HepG2 (cell line): ENCODE measurements around the gene HSF4. TPM values are rescaled to one million over a fixed set of nuclear protein-coding genes. Genes with fewer than 3 reads are reported as not detected.
A peak's percentile ranks its signal among the peaks of the same experiment; 100 is the strongest.

Source experiments
- CENPX ChIP-seq: sonication (generic); formaldehyde crosslinking; IDR thresholded peaks from 2 replicates; pipeline ENCODE4 v1.9.0; 2021; ENCODE audit warnings: mild to moderate bottlenecking, missing genetic modification reagents, moderate library complexity
- EED ChIP-seq: sonication (generic); formaldehyde crosslinking; IDR thresholded peaks from 2 replicates; pipeline ENCODE4 v1.5.0; 2020; ENCODE audit warnings: mild to moderate bottlenecking, missing genetic modification reagents
- FOXM1 ChIP-seq: sonication (generic); formaldehyde crosslinking; IDR thresholded peaks from 2 replicates; pipeline ENCODE4 v1.5.0; 2020; ENCODE audit warnings: missing genetic modification reagents
- KLF12 ChIP-seq: sonication (generic); formaldehyde crosslinking; IDR thresholded peaks from 2 replicates; pipeline ENCODE4 v1.4.0; 2020; ENCODE audit warnings: missing genetic modification reagents, borderline replicate concordance
- LCORL ChIP-seq, 2 experiments: fragments of 450-650 bp in 1 of 2; sonication (generic) in 1 of 2; formaldehyde crosslinking in 1 of 2; IDR thresholded peaks; 2 replicates each; pipeline versions ENCODE4 v1.5.0 to v1.6.1; 2017 to 2020; ENCODE audit warnings: antibody characterized with exemption in 1 of 2, missing genetic modification reagents in 1 of 2
- MAFF ChIP-seq: IDR thresholded peaks from 2 replicates; pipeline ENCODE4 v1.6.1; 2011; ENCODE audit warnings: low read depth, low read length, improper control_type of control experiment
- MZF1 ChIP-seq: sonication (generic); formaldehyde crosslinking; IDR thresholded peaks from 2 replicates; pipeline ENCODE4 v1.8.1; 2023; ENCODE audit warnings: mild to moderate bottlenecking, missing genetic modification reagents, borderline replicate concordance
- THAP9 ChIP-seq: sonication (generic); formaldehyde crosslinking; IDR thresholded peaks from 2 replicates; pipeline ENCODE4; 2020; ENCODE audit warnings: missing genetic modification reagents, mild to moderate bottlenecking, borderline replicate concordance
- ZBTB1 ChIP-seq: sonication (generic); formaldehyde crosslinking; IDR thresholded peaks from 2 replicates; pipeline ENCODE4 v1.4.0; 2020; ENCODE audit warnings: missing genetic modification reagents, borderline replicate concordance
- ZNF121 ChIP-seq: sonication (generic); formaldehyde crosslinking; IDR thresholded peaks from 2 replicates; pipeline ENCODE4 v1.5.0; 2020; ENCODE audit warnings: mild to moderate bottlenecking, missing genetic modification reagents
- ZNF17 ChIP-seq: sonication (generic); formaldehyde crosslinking; IDR thresholded peaks from 2 replicates; pipeline ENCODE4 v1.5.0; 2020; ENCODE audit warnings: mild to moderate bottlenecking, missing genetic modification reagents
- ZNF263 ChIP-seq: sonication (generic); formaldehyde crosslinking; IDR thresholded peaks from 2 replicates; pipeline ENCODE4 v1.4.0; 2020; ENCODE audit warnings: missing genetic modification reagents
- ZNF597 ChIP-seq: sonication (generic); formaldehyde crosslinking; IDR thresholded peaks from 2 replicates; pipeline ENCODE4 v1.5.0; 2020; ENCODE audit warnings: missing genetic modification reagents
- ZNF781 ChIP-seq: sonication (generic); formaldehyde crosslinking; IDR thresholded peaks from 2 replicates; pipeline ENCODE4 v1.5.1; 2020; ENCODE audit warnings: borderline replicate concordance, mild to moderate bottlenecking, missing genetic modification reagents; ENCODE audit errors: not compliant biosample characterization
- ZSCAN30 ChIP-seq: sonication (generic); formaldehyde crosslinking; IDR thresholded peaks from 2 replicates; pipeline ENCODE4 v1.5.0; 2020; ENCODE audit warnings: mild to moderate bottlenecking, missing genetic modification reagents
- polyA plus RNA-seq, 8 experiments: library from polyadenylated mRNA; depleted of rRNA in 3 of 8; stranded (reverse) in 7 of 8; unstranded in 1 of 8; fragments of >200 nt; fragmentation: Illumina TruSeq in 4 of 8; extraction: Trizol in 4 of 8; gene quantifications; 2 replicates each; pipeline versions ENCODE4 v1.2.1 to v1.2.3, GENCODE V29; 2011 to 2016; ENCODE audit warnings: low read depth in 4 of 8, missing spikeins in 1 of 8, mixed read lengths in 1 of 8; ENCODE audit not compliant: insufficient read depth in 1 of 8
- total RNA-seq, 5 experiments: library from RNA; depleted of rRNA; stranded (reverse); fragments of >200 nt; fragmentation: Illumina TruSeq; extraction: Trizol; gene quantifications; 2 replicates each; pipeline ENCODE4 v1.2.3, GENCODE V29; 2016; ENCODE audit warnings: low read depth in 1 of 5
- TF ChIP-seq, protein P1 (sequence below): sonication (generic); formaldehyde crosslinking; IDR thresholded peaks from 2 replicates; pipeline ENCODE4 v1.5.0; 2020; ENCODE audit warnings: mild to moderate bottlenecking, missing genetic modification reagents, moderate library complexity
- TF ChIP-seq, protein P2 (sequence below): sonication (generic); formaldehyde crosslinking; IDR thresholded peaks from 2 replicates; pipeline ENCODE4 v1.8.1; 2023; ENCODE audit warnings: missing genetic modification reagents, inconsistent platforms, borderline replicate concordance

HSF4 gene
- total and polyA plus RNA-seq, 2 of the 13 experiments (the other 11 are each of a cell fraction or from before 2014, with no cell fraction given): 3.5 to 16.9 TPM

- no peak for TF ChIP-seq ZNF597
- TF ChIP-seq, protein P1, sequence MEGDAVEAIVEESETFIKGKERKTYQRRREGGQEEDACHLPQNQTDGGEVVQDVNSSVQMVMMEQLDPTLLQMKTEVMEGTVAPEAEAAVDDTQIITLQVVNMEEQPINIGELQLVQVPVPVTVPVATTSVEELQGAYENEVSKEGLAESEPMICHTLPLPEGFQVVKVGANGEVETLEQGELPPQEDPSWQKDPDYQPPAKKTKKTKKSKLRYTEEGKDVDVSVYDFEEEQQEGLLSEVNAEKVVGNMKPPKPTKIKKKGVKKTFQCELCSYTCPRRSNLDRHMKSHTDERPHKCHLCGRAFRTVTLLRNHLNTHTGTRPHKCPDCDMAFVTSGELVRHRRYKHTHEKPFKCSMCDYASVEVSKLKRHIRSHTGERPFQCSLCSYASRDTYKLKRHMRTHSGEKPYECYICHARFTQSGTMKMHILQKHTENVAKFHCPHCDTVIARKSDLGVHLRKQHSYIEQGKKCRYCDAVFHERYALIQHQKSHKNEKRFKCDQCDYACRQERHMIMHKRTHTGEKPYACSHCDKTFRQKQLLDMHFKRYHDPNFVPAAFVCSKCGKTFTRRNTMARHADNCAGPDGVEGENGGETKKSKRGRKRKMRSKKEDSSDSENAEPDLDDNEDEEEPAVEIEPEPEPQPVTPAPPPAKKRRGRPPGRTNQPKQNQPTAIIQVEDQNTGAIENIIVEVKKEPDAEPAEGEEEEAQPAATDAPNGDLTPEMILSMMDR: peak; percentile 85
- no peak for TF ChIP-seq FOXM1 (CRISPR knock-in tag)
- peak; percentile 83; the same call in 1 of the 2 replicates for TF ChIP-seq KLF12 (CRISPR knock-in tag)
- TF ChIP-seq MZF1 (CRISPR knock-in tag): peak; percentile 88; the same call in 1 of the 2 replicates
- TF ChIP-seq LCORL (IDR thresholded peaks at IDR 0.05): no peak
- TF ChIP-seq LCORL (CRISPR knock-in tag; IDR thresholded peaks at IDR 0.05): peak; percentile 93
- no peak for TF ChIP-seq MAFF
- no peak for TF ChIP-seq ZSCAN30
- TF ChIP-seq, protein P2, sequence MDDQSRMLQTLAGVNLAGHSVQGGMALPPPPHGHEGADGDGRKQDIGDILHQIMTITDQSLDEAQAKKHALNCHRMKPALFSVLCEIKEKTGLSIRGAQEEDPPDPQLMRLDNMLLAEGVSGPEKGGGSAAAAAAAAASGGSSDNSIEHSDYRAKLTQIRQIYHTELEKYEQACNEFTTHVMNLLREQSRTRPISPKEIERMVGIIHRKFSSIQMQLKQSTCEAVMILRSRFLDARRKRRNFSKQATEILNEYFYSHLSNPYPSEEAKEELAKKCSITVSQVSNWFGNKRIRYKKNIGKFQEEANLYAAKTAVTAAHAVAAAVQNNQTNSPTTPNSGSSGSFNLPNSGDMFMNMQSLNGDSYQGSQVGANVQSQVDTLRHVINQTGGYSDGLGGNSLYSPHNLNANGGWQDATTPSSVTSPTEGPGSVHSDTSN (CRISPR knock-in tag): no peak
- TF ChIP-seq ZNF17: no peak
- no peak for TF ChIP-seq ZBTB1 (CRISPR knock-in tag)
- TF ChIP-seq ZNF121 (CRISPR knock-in tag): peak; percentile 99
- peak; percentile 68 for TF ChIP-seq ZNF263 (CRISPR knock-in tag)
- no peak; the same call in 1 of the 2 replicates for TF ChIP-seq THAP9
- no peak for TF ChIP-seq ZNF781
- TF ChIP-seq EED (CRISPR knock-in tag): 0 out of 2 replicates have a peak, but pooled peaks have one; percentile 50
- TF ChIP-seq CENPX (CRISPR knock-in tag): no peak
Observed at GRCh38 chr16:67173808-67174705, 9.5 kb downstream of the HSF4 start (continued).
